ENCODE results near the gene PRR5.
"Not testable (repeated sequence)": the region's sequence is repeated elsewhere in the genome, so short reads cannot be mapped to it uniquely, and the experiment has no call there.

The PRR5 gene

GRCh38 chr22:44673406-44673805 lies 28.6 kb upstream of the PRR5 start:
- no peak for DNase-seq (ENCODE audit: low spot score)

GRCh38 chr22:44676066-44676440 lies 26.0 kb upstream of the PRR5 start:
- not testable (repeated sequence) for DNase-seq (ENCODE audit: low spot score)

GRCh38 chr22:44676441-44677352 lies 25.3 kb upstream of the PRR5 start:
- no peak for DNase-seq (ENCODE audit: low spot score)

GRCh38 chr22:44677353-44677840 lies 24.6 kb upstream of the PRR5 start:
- no peak for DNase-seq (ENCODE audit: low spot score)

GRCh38 chr22:44677871-44678555 lies 24.0 kb upstream of the PRR5 start:
- no peak for DNase-seq (ENCODE audit: low spot score)

GRCh38 chr22:44678556-44679305 lies 23.3 kb upstream of the PRR5 start:
- DNase-seq (ENCODE audit: low spot score), result no peak

- DNase-seq (ENCODE audit: low spot score), result not testable (repeated sequence)
Observed at GRCh38 chr22:44679306-44679647, 22.7 kb upstream of the PRR5 start.

- no peak for DNase-seq (ENCODE audit: low spot score)
Observed at GRCh38 chr22:44680058-44680457, 21.9 kb upstream of the PRR5 start.

- DNase-seq (ENCODE audit: low spot score), result no peak
Observed at GRCh38 chr22:44680481-44680894, 21.5 kb upstream of the PRR5 start.

- DNase-seq (ENCODE audit: low spot score), result no peak
Observed at GRCh38 chr22:44682556-44683168, 19.3 kb upstream of the PRR5 start.

GRCh38 chr22:44683237-44683636 lies 18.8 kb upstream of the PRR5 start:
- DNase-seq (ENCODE audit: low spot score), result no peak

- no peak for DNase-seq (ENCODE audit: low spot score)
Observed at GRCh38 chr22:44683881-44684280, 18.1 kb upstream of the PRR5 start.

GRCh38 chr22:44684506-44685383 lies 17.3 kb upstream of the PRR5 start:
- DNase-seq (ENCODE audit: low spot score), result peak; percentile 94

- peak; percentile 79 for DNase-seq (ENCODE audit: low spot score)
Observed at GRCh38 chr22:44685384-44686056, 16.5 kb upstream of the PRR5 start.

- DNase-seq (ENCODE audit: low spot score), result no peak
Observed at GRCh38 chr22:44686873-44687600, 15.0 kb upstream of the PRR5 start.

GRCh38 chr22:44689173-44689572 lies 12.8 kb upstream of the PRR5 start:
- no peak for DNase-seq (ENCODE audit: low spot score)

- no peak for DNase-seq (ENCODE audit: low spot score)
Observed at GRCh38 chr22:44689915-44690524, 12.0 kb upstream of the PRR5 start.

- no peak for DNase-seq (ENCODE audit: low spot score)
Observed at GRCh38 chr22:44691796-44692661, 10.0 kb upstream of the PRR5 start.

- no peak for DNase-seq (ENCODE audit: low spot score)
Observed at GRCh38 chr22:44692662-44693007, 9.4 kb upstream of the PRR5 start.

Data from AG20443 (cell line).